Transverse colon (tissue), 3 donors: ENCODE measurements around the gene ARL8B.

Experiments used
- CTCF ChIP-seq, 5 experiments: fragments of 200-600 bp in 3 of 5; fragments of 450-650 bp in 2 of 5; sonication (generic) in 3 of 5; IDR thresholded peaks; 1 replicate in 2 of 5; 2 replicates in 3 of 5; pipeline ENCODE4 v1.5.1; 2016 to 2017; ENCODE audit warnings: antibody characterized with exemption in 5 of 5, inconsistent platforms in 3 of 5, mild to moderate bottlenecking in 2 of 5, moderate library complexity in 1 of 5
- EP300 ChIP-seq: sonication (generic); formaldehyde crosslinking; IDR thresholded peaks from one replicate; pipeline ENCODE4 v1.6.1; 2017; ENCODE audit warnings: antibody characterized with exemption, low read depth
- POLR2A ChIP-seq: fragments of 450-650 bp; IDR thresholded peaks from one replicate; pipeline ENCODE4 v1.6.1; 2016; ENCODE audit warnings: antibody characterized with exemption, mild to moderate bottlenecking, moderate library complexity

- no peak for TF ChIP-seq EP300
- no peak for TF ChIP-seq CTCF (IDR thresholded peaks at IDR 0.05)
- TF ChIP-seq POLR2A = no peak
These were observed 97.1 kb downstream of the ARL8B start for GRCh38 chr3:5219216-5219615.
